SU-DHL-6 (cell line): Measurements from ENCODE around the gene C1QTNF6.

ENCODE experiments used
- H2AFZ ChIP-seq: fragments of 200-600 bp; sonication (generic); 2 replicates; pipeline ENCODE4 v1.6.1; 2014; ENCODE audit warnings: low read depth, mild to moderate bottlenecking, moderate library complexity, mixed read lengths, antibody characterized with exemption, low read length; ENCODE audit not compliant: severe bottlenecking
- H3F3A ChIP-seq: fragments of 200-600 bp; shearing (Covaris generic); 2 replicates; pipeline ENCODE4 v1.6.0; 2016; ENCODE audit warnings: antibody characterized with exemption, mild to moderate bottlenecking; ENCODE audit not compliant: insufficient read depth
- H3K27ac ChIP-seq: fragments of 200-600 bp; sonication (generic); 2 replicates; pipeline ENCODE4 v1.5.1; 2016; ENCODE audit warnings: low read depth, mild to moderate bottlenecking, low read length, moderate library complexity, mixed read lengths
- H3K27me3 ChIP-seq: fragments of 200-600 bp; sonication (generic), shearing (Covaris generic); 2 replicates; pipeline ENCODE4 v1.6.0; 2014; ENCODE audit warnings: mild to moderate bottlenecking, low read length
- H3K36me3 ChIP-seq: fragments of 200-600 bp; sonication (generic); 2 replicates; pipeline ENCODE4 v1.6.1; 2014; ENCODE audit warnings: mild to moderate bottlenecking, low read length, mixed read lengths
- H3K4me2 ChIP-seq: fragments of 300-600, 200-600 bp; shearing (Covaris generic), sonication (generic); 2 replicates; pipeline ENCODE4 v1.6.0; 2014; ENCODE audit warnings: low read length, low read depth, mild to moderate bottlenecking; ENCODE audit not compliant: poor library complexity, severe bottlenecking
- H3K4me3 ChIP-seq: fragments of 200-600 bp; sonication (generic); 2 replicates; pipeline ENCODE4 v1.5.1; 2014; ENCODE audit warnings: antibody characterized with exemption, low read length, mild to moderate bottlenecking, mixed read lengths; ENCODE audit not compliant: insufficient read depth, poor library complexity, severe bottlenecking
- H3K79me2 ChIP-seq: fragments of 200-600 bp; sonication (generic); 2 replicates; pipeline ENCODE4 v1.6.1; 2014; ENCODE audit warnings: mild to moderate bottlenecking, low read length, moderate library complexity; ENCODE audit not compliant: insufficient read depth
- H3K9ac ChIP-seq: fragments of 200-600 bp; sonication (generic); 2 replicates; pipeline ENCODE4 v1.7.0; 2014; ENCODE audit warnings: mild to moderate bottlenecking, low read length
- H3K9me2 ChIP-seq: fragments of 200-600 bp; sonication (generic); replicated peaks from 2 replicates; pipeline ENCODE4 v1.6.1; 2014; ENCODE audit warnings: low read length; ENCODE audit not compliant: insufficient read depth
- H3K9me3 ChIP-seq: fragments of 200-600 bp; sonication (generic); 2 replicates; pipeline ENCODE4 v1.6.1; 2014; ENCODE audit warnings: low read length, mixed read lengths; ENCODE audit not compliant: insufficient read depth
- H4K20me1 ChIP-seq: fragments of 200-600 bp; sonication (generic); 2 replicates; pipeline ENCODE4 v1.6.1; 2014; ENCODE audit warnings: low read depth, mild to moderate bottlenecking, antibody characterized with exemption, low read length, moderate library complexity, mixed read lengths
- EZH2phosphoT487 ChIP-seq: fragments of 200-600 bp; sonication (generic), shearing (Covaris generic); conservative IDR thresholded peaks from 2 replicates; pipeline ENCODE4 v1.6.1; 2018; ENCODE audit warnings: mild to moderate bottlenecking, antibody characterized with exemption, low read length, moderate library complexity, mixed read lengths
- TF ChIP-seq, protein P1 (sequence below): fragments of 200-600 bp; sonication (generic); IDR thresholded peaks from one replicate; pipeline ENCODE4 v1.5.1; 2017; ENCODE audit warnings: antibody characterized with exemption, mild to moderate bottlenecking, low read length, moderate library complexity; ENCODE audit not compliant: insufficient read depth, poor library complexity, severe bottlenecking

Gene C1QTNF6

DNA sequence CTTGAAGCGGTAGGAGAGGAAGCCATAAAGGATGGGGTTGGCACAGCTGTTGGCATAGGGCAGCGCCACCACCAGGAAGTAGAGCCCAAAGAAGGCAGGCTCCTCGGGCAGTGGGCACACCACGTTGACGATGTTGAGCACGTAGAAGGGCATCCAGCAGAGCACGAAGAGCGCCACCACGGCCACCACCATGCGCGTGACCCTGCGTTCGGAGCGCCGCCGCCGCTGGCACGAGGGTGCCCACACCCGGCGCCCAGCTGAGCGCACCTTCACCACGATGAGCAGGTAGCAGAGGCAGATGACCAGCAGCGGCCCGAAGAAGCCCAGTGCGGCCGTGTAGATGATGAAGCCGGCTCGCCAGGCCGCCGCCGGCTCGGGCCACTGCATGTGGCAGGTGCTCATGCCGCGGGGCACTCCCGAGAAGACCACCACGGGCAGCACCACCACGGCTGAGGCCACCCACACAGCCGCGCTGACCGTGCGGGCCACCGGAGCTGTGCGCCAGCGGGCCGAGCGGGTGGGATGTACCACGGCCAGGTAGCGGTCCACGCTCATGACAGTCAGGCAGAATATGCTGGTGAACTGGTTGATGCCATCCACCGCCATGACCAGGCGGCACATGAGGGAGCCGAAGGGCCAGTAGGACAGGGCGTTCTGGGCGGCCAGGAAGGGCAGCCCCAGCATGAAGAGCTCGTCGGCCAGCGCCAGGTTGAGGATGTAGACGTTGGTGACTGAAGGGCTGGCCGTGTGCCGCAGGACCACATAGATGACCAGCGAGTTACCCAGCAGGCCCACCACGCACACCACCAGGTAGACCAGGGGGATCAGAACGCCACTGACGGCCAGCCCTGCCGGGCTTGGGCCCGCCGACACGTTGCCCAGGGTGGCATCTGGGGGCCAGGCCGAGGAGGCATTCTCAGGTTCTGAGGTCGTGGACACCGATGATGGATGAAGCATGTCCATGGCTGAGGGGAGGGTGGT, 19.1 kb upstream of the C1QTNF6 start:
- Histone ChIP-seq H3K9me2 (no peaks in the 10 kb centered on the region), H3K4me2 (no peak overlapping the region), H3K4me3 (no peak overlapping the region), H3F3A (no peaks in the 10 kb centered on the region), H3K9me3 (no peaks in the 10 kb centered on the region), H4K20me1 (no peaks in the 10 kb centered on the region), H3K9ac (no peak overlapping the region), H2AFZ (no peak overlapping the region), H3K27ac (no peak overlapping the region), H3K27me3 (no peaks in the 10 kb centered on the region), H3K79me2 (no peaks in the 10 kb centered on the region), H3K36me3 (no peaks in the 10 kb centered on the region)
- TF ChIP-seq, protein P1, sequence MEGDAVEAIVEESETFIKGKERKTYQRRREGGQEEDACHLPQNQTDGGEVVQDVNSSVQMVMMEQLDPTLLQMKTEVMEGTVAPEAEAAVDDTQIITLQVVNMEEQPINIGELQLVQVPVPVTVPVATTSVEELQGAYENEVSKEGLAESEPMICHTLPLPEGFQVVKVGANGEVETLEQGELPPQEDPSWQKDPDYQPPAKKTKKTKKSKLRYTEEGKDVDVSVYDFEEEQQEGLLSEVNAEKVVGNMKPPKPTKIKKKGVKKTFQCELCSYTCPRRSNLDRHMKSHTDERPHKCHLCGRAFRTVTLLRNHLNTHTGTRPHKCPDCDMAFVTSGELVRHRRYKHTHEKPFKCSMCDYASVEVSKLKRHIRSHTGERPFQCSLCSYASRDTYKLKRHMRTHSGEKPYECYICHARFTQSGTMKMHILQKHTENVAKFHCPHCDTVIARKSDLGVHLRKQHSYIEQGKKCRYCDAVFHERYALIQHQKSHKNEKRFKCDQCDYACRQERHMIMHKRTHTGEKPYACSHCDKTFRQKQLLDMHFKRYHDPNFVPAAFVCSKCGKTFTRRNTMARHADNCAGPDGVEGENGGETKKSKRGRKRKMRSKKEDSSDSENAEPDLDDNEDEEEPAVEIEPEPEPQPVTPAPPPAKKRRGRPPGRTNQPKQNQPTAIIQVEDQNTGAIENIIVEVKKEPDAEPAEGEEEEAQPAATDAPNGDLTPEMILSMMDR, result no peak
- TF ChIP-seq EZH2phosphoT487, result no peak

DNA sequence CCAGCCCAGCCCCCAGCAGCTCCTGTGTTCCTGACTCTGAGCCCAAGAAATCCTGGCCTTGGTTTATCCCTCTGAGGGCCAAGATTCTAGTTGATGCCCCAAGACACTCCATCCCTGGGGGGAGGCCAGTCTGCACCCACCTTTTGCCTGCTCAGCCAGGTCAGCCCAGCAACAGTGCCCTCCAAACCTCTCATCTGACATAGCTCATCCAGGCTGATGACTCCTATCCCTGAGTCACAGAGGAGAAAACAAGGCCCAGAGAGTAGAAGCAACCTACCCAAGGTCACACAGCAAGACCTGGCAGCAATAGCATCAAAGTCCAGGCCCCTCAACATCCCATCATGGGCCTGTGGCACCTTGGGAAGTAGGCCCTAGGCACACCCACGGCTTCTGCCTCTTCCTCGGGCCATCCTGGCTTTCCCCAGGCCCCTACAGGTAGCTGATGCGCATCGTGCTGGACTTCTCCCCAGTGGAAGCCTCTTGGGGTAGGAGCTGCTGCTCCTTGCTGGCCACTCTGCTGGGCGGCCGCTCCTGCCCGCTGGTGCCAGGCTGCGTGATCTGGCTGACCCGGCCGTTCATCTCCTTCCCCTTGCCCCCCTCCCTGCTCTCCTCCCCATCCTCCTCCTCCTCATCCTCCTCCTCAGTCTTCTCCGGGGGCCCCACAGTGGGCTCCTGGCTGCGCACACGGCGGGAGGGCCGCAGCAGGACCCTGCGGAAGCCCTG, 18.2 kb upstream of the C1QTNF6 start:
- H3K4me2 ChIP-seq, result no peak overlapping the region
- H3K36me3 ChIP-seq, result no peaks in the 10 kb centered on the region
- no peaks in the 10 kb centered on the region for H4K20me1 ChIP-seq
- H3K27me3 ChIP-seq, result no peaks in the 10 kb centered on the region
- H2AFZ ChIP-seq, result no peak overlapping the region
- H3F3A ChIP-seq, result no peaks in the 10 kb centered on the region
- no peak overlapping the region for H3K27ac ChIP-seq
- no peaks in the 10 kb centered on the region for H3K79me2 ChIP-seq
- H3K9ac ChIP-seq, result no peak overlapping the region
- H3K9me2 ChIP-seq, result no peaks in the 10 kb centered on the region
- H3K4me3 ChIP-seq, result no peak overlapping the region
- TF ChIP-seq EZH2phosphoT487, result no peak
- TF ChIP-seq, protein P1, result no peak
- H3K9me3 ChIP-seq, result no peaks in the 10 kb centered on the region

DNA sequence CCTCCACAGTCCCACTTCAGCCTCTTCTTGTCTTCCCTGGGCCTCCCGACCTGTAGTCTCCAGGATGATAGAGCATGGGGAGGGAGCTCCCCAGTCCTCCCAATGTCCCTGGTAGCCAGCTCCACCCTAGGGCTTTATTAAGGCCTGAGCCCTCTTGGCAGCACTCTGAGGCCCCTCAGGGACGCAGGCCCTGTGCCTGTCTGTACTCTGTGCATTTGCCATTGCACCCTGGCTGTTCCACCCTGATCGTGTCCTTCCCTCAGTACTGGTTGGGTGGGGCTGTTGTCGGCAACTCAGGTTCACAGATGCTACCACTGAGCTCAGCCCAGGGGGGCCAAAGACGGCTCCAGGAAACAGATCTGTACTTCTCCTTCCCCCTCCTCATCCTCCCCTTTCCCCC, 17.0 kb upstream of the C1QTNF6 start:
- Histone ChIP-seq H3K79me2 (no peaks in the 10 kb centered on the region), H4K20me1 (no peaks in the 10 kb centered on the region), H3K4me3 (no peak overlapping the region), H3K9me3 (no peaks in the 10 kb centered on the region), H3K27ac (no peak overlapping the region), H3K4me2 (no peak overlapping the region), H3K9ac (no peak overlapping the region), H3K27me3 (no peaks in the 10 kb centered on the region), H3K36me3 (no peaks in the 10 kb centered on the region), H3K9me2 (no peaks in the 10 kb centered on the region), H3F3A (no peaks in the 10 kb centered on the region), H2AFZ (no peak overlapping the region)
- no peak for TF ChIP-seq EZH2phosphoT487
- TF ChIP-seq, protein P1, result no peak
